ENCODE results near the gene KLHDC8A. TPM values are rescaled to one million over a fixed set of nuclear protein-coding genes. Genes with fewer than 3 reads are reported as not detected.
A peak's percentile ranks its signal among the peaks of the same experiment; 100 is the strongest.

The KLHDC8A gene
- total and polyA plus RNA-seq, 8 donors: 0.28 to 5.4 (median 0.81) TPM

GRCh38 chr1:205348554-205349487 lies 7.9 kb downstream of the KLHDC8A start:
- DNase-seq: peak in 1 of 6 donors; percentile 17
- no peaks in the 10 kb centered on the region for H3K27me3 ChIP-seq
- intact Hi-C loops (cut with DNase I): no loop called here
- TF ChIP-seq, protein P1, sequence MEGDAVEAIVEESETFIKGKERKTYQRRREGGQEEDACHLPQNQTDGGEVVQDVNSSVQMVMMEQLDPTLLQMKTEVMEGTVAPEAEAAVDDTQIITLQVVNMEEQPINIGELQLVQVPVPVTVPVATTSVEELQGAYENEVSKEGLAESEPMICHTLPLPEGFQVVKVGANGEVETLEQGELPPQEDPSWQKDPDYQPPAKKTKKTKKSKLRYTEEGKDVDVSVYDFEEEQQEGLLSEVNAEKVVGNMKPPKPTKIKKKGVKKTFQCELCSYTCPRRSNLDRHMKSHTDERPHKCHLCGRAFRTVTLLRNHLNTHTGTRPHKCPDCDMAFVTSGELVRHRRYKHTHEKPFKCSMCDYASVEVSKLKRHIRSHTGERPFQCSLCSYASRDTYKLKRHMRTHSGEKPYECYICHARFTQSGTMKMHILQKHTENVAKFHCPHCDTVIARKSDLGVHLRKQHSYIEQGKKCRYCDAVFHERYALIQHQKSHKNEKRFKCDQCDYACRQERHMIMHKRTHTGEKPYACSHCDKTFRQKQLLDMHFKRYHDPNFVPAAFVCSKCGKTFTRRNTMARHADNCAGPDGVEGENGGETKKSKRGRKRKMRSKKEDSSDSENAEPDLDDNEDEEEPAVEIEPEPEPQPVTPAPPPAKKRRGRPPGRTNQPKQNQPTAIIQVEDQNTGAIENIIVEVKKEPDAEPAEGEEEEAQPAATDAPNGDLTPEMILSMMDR (IDR thresholded peaks at IDR 0.05): no peak
- H3K27ac ChIP-seq: no peak overlapping the region
- peaks cover 0 to 9% (median 6%) of the 10 kb centered on the region in 3 donors for H3K4me1 ChIP-seq
- ATAC-seq: no peak
- 74 to 77% methylated on average over 5 of the region's 5 CpGs for WGBS, 2 donors
- no peaks in the 10 kb centered on the region for H3K9me3 ChIP-seq
- H3K4me3 ChIP-seq: no peak overlapping the region
- no peaks in the 10 kb centered on the region for H3K36me3 ChIP-seq
- no peak for FAIRE-seq

- intact Hi-C loops (cut with DNase I): no loop called here
- WGBS, 2 donors: 85 to 88% methylated on average over 10 of the region's 10 CpGs
- TF ChIP-seq, protein P1 (IDR thresholded peaks at IDR 0.05): no peak
- H3K9me3 ChIP-seq: no peaks in the 10 kb centered on the region
- FAIRE-seq (no peak), ATAC-seq (no peak), DNase-seq (no peak)
- H3K27ac ChIP-seq: no peak overlapping the region
- no peak overlapping the region for H3K4me3 ChIP-seq
- peaks cover 0 to 10% (median 9%) of the 10 kb centered on the region in 3 donors for H3K4me1 ChIP-seq
- no peaks in the 10 kb centered on the region for H3K27me3 ChIP-seq
- no peaks in the 10 kb centered on the region for H3K36me3 ChIP-seq
Measured at GRCh38 chr1:205346956-205347574, 9.7 kb downstream of the KLHDC8A start.

DNA sequence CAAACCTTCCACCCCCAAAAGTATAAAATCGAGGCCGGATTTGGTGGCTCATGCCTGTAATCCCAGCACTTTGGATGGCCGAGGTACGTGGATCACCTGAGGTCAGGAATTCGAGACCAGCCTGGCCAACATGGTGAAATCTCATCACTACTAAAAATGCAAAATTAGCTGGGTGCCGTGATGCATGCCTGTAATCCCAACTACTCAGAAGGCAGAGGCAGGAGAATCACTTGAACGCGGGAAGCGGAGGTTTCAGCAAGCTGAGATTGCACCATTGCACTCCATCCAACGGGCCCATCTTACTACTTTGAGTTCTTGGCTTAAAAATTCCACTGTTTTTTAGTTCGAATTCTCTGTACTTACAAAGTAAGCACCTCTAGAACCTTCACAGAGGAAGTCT lies 11.0 kb downstream of the KLHDC8A start:
- 91 to 96% methylated on average over 11 of the region's 11 CpGs for WGBS, 2 donors
- H3K4me3 ChIP-seq: no peak overlapping the region
- FAIRE-seq (no peak), DNase-seq (no peak), ATAC-seq (no peak)
- H3K36me3 ChIP-seq: no peaks in the 10 kb centered on the region
- H3K27ac ChIP-seq: no peak overlapping the region
- no peaks in the 10 kb centered on the region for H3K27me3 ChIP-seq
- TF ChIP-seq, protein P1 (IDR thresholded peaks at IDR 0.05): no peak
- H3K4me1 ChIP-seq: peaks cover 0 to 10% (median 9%) of the 10 kb centered on the region in 3 donors
- H3K9me3 ChIP-seq: no peaks in the 10 kb centered on the region
- intact Hi-C loops (cut with DNase I): no loop called here

- ATAC-seq (peak; percentile 68 to 84 (median 79)), FAIRE-seq (no peak), DNase-seq (peak in 5 of 6 donors; percentile 32 to 78 (median 45))
- H3K4me3 ChIP-seq: peak overlapping the region in 3 of 4 donors; percentile 18 to 46 (median 23)
- 8 to 11% methylated on average over 40 to 59 of the region's 59 CpGs for WGBS, 2 donors
- no peaks in the 10 kb centered on the region for H3K36me3 ChIP-seq
- H3K9me3 ChIP-seq: no peaks in the 10 kb centered on the region
- TF ChIP-seq, protein P1 (IDR thresholded peaks at IDR 0.05): no peak
- H3K4me1 ChIP-seq: peaks cover 0 to 10% (median 9%) of the 10 kb centered on the region in 3 donors
- H3K27me3 ChIP-seq: no peaks in the 10 kb centered on the region
- H3K27ac ChIP-seq: no peak overlapping the region
- intact Hi-C loops (cut with DNase I): no loop called here
Measured at GRCh38 chr1:205344066-205344928, 12.4 kb downstream of the KLHDC8A start.
